ENCODE data around the gene MLXIPL.

GRCh38 chr7:73667344-73668102, 43.2 kb upstream of the MLXIPL start, which contains the start of gene VPS37D:
- TF ChIP-seq CTCF (IDR thresholded peaks at IDR 0.05; ENCODE audit: poor library complexity) (peak; percentile 73), EZH2 (IDR thresholded peaks at IDR 0.05; ENCODE audit: borderline replicate concordance) (no peak)
